Skeletal muscle tissue (tissue), 4 donors: ENCODE results near the gene MTA3. TPM values are rescaled to one million over a fixed set of nuclear protein-coding genes. Genes with fewer than 3 reads are reported as not detected.
A peak's percentile ranks its signal among the peaks of the same experiment; 100 is the strongest.

ENCODE experiments used
- H3K27ac ChIP-seq: one replicate; pipeline ENCODE4 v1.7.0; 2013; ENCODE audit warnings: mild to moderate bottlenecking, low read depth, low read length, inconsistent platforms
- H3K27me3 ChIP-seq, 3 donors: one replicate each; pipeline ENCODE4 v1.7.0; 2013; ENCODE audit warnings: low read length in 3 of 3; ENCODE audit not compliant: control insufficient read depth in 3 of 3, insufficient read depth in 3 of 3
- H3K36me3 ChIP-seq, 3 donors: one replicate each; pipeline ENCODE4 v1.7.0; 2013; ENCODE audit warnings: low read length in 3 of 3; ENCODE audit not compliant: control insufficient read depth in 3 of 3, insufficient read depth in 3 of 3
- H3K4me1 ChIP-seq, 3 donors: one replicate each; pipeline ENCODE4 v1.7.0; 2013; ENCODE audit warnings: low read length in 3 of 3, mild to moderate bottlenecking in 3 of 3; ENCODE audit not compliant: control insufficient read depth in 3 of 3, insufficient read depth in 3 of 3
- H3K4me3 ChIP-seq, 3 donors: one replicate each; pipeline ENCODE4 v1.7.0; 2013; ENCODE audit warnings: low read length in 3 of 3
- H3K9ac ChIP-seq, 3 donors: one replicate each; pipeline ENCODE4 v1.7.0; 2013; ENCODE audit warnings: low read length in 3 of 3, mild to moderate bottlenecking in 3 of 3, moderate library complexity in 2 of 3, low read depth in 1 of 3
- H3K9me3 ChIP-seq, 3 donors: one replicate each; pipeline ENCODE4 v1.7.0; 2013; ENCODE audit warnings: low read length in 3 of 3; ENCODE audit not compliant: control insufficient read depth in 3 of 3
- total RNA-seq: library from RNA; depleted of rRNA; stranded (reverse); fragments of >200 nt; gene quantifications from one replicate; pipeline ENCODE4 v1.2.3, GENCODE V29; 2014
- donor health status: Osteomylitis.

Gene MTA3
- total RNA-seq, 1 donor from 2014 or later = 26.6 TPM

- Histone ChIP-seq H3K9me3 (no peaks in the 10 kb centered on the region), H3K4me1 (peaks cover 6 to 9% (median 9%) of the 10 kb centered on the region in 3 donors), H3K27me3 (peaks cover 0 to 9% (median 0%) of the 10 kb centered on the region in 3 donors), H3K4me3 (no peak overlapping the region), H3K36me3 (no peaks in the 10 kb centered on the region), H3K27ac (no peak overlapping the region), H3K9ac (peak overlapping the region in 1 of 3 donors; percentile 14)
Measured at GRCh38 chr2:42796427-42797248, 228.2 kb downstream of the MTA3 start.

DNA sequence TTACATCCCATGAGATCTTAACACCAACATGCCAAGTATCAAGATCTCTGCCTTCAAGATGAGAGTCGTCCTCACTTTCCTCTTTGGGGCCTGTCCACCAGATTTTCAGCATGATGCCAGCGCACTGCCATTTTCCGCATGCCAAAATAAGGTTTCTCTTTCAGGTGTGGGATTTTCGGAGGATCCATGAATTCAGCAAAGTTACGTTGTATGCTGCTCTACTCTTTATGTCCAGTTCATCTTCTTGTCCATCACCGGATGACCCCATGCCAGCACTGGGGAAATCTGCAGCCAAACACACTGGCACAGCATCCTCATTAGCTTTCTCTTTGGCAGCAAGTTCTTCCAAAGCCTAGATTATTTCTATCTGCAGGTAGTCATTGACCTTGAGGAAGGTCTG lies 228.8 kb downstream of the MTA3 start:
- no peak overlapping the region for H3K27ac ChIP-seq

DNA sequence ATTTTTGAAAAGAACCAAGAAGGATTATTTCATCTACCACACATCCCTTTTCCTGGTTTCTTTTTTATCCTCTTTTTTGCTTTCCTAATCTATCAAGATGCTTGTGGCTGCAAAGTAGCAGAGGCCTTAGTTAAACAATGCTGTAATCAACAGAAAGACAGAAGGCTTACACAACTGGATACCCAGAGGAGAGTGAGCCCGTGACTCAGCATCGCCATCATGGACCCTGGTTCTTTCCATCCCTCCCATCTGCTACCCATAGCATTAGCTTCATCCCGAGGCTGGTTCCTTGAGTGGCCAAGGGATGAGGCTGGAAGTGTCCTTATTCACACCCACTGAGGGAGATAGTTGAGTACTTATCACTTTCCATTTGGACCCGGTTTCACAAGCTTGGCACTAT lies 231.4 kb downstream of the MTA3 start:
- no peaks in the 10 kb centered on the region for H3K9me3 ChIP-seq
- no peaks in the 10 kb centered on the region for H3K27me3 ChIP-seq
- no peak overlapping the region for H3K9ac ChIP-seq
- H3K27ac ChIP-seq = no peak overlapping the region
- H3K36me3 ChIP-seq = no peaks in the 10 kb centered on the region
- peaks cover 0 to 11% (median 9%) of the 10 kb centered on the region in 3 donors for H3K4me1 ChIP-seq
- no peak overlapping the region for H3K4me3 ChIP-seq

More for the DNA sequence above, 228.8 kb downstream of the MTA3 start:
- Histone ChIP-seq H3K27me3 (peaks cover 0 to 4% (median 0%) of the 10 kb centered on the region in 3 donors), H3K9ac (no peak overlapping the region), H3K4me1 (peaks cover 3 to 6% (median 4%) of the 10 kb centered on the region in 3 donors), H3K36me3 (no peaks in the 10 kb centered on the region), H3K9me3 (no peaks in the 10 kb centered on the region), H3K4me3 (no peak overlapping the region)

- no peak overlapping the region for H3K4me3 ChIP-seq
- no peak overlapping the region for H3K27ac ChIP-seq
- no peaks in the 10 kb centered on the region for H3K9me3 ChIP-seq
- no peaks in the 10 kb centered on the region for H3K36me3 ChIP-seq
- H3K27me3 ChIP-seq = no peaks in the 10 kb centered on the region
- H3K4me1 ChIP-seq = peaks cover 0 to 17% (median 13%) of the 10 kb centered on the region in 3 donors
- H3K9ac ChIP-seq = no peak overlapping the region
Measured at GRCh38 chr2:42800461-42800962, 232.1 kb downstream of the MTA3 start.

GRCh38 chr2:42800981-42801380 lies 232.5 kb downstream of the MTA3 start:
- H3K27ac ChIP-seq = no peak overlapping the region
- no peak overlapping the region for H3K9ac ChIP-seq
- H3K4me3 ChIP-seq = no peak overlapping the region
- no peaks in the 10 kb centered on the region for H3K9me3 ChIP-seq
- H3K36me3 ChIP-seq = no peaks in the 10 kb centered on the region
- H3K27me3 ChIP-seq = no peaks in the 10 kb centered on the region
- peaks cover 0 to 18% (median 13%) of the 10 kb centered on the region in 3 donors for H3K4me1 ChIP-seq

GRCh38 chr2:42801381-42801780 lies 232.9 kb downstream of the MTA3 start:
- H3K27me3 ChIP-seq = no peaks in the 10 kb centered on the region
- peaks cover 0 to 18% (median 13%) of the 10 kb centered on the region in 3 donors for H3K4me1 ChIP-seq
- H3K9me3 ChIP-seq = no peaks in the 10 kb centered on the region
- H3K36me3 ChIP-seq = no peaks in the 10 kb centered on the region
- H3K9ac ChIP-seq = no peak overlapping the region
- H3K4me3 ChIP-seq = no peak overlapping the region
- no peak overlapping the region for H3K27ac ChIP-seq

DNA sequence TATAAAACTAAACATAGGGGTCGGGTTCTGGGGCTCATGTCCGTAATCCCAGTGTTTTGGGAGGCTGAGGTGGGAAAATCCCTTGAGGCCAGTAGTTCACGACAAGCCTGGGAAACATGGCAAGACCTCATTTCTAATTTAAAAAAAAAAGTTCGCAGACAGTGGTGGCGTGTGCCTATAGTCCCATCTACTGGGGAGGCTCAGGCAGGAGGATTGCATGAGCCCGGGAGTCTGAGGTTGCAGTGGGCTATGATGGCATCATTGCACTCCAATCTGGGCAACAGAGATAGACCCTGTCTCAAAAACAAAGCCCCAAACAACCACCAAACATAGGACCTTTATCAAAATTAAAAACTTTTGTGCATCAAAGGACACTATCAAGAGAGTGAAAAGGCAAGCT lies 233.7 kb downstream of the MTA3 start:
- no peak overlapping the region for H3K9ac ChIP-seq
- no peaks in the 10 kb centered on the region for H3K9me3 ChIP-seq
- H3K4me1 ChIP-seq = peaks cover 0 to 18% (median 13%) of the 10 kb centered on the region in 3 donors
- no peaks in the 10 kb centered on the region for H3K36me3 ChIP-seq
- H3K27ac ChIP-seq = no peak overlapping the region
- H3K27me3 ChIP-seq = no peaks in the 10 kb centered on the region
- no peak overlapping the region for H3K4me3 ChIP-seq

DNA sequence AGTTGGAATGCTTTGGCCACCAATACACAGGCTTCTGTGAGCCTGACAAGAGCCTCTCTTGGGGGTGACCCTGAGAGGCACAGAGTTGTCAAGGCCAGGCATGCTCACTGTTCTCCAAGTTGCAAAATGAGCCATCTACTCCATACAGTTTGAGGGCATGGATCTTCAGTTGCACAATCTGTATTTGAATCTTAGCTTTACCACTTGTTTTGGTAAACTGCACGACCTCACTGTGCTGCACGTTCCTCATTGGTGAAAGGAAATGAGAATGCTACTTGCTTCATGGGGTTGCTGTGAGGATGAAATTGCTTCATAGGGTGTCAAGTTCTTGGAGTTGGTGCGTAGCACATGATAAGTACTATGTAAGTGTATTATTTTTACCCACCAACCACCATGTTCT lies 235.9 kb downstream of the MTA3 start:
- peaks cover 5 to 23% (median 18%) of the 10 kb centered on the region in 3 donors for H3K4me1 ChIP-seq
- H3K27ac ChIP-seq = no peak overlapping the region
- no peaks in the 10 kb centered on the region for H3K9me3 ChIP-seq
- no peak overlapping the region for H3K9ac ChIP-seq
- H3K4me3 ChIP-seq = no peak overlapping the region
- H3K36me3 ChIP-seq = no peaks in the 10 kb centered on the region
- no peaks in the 10 kb centered on the region for H3K27me3 ChIP-seq

DNA sequence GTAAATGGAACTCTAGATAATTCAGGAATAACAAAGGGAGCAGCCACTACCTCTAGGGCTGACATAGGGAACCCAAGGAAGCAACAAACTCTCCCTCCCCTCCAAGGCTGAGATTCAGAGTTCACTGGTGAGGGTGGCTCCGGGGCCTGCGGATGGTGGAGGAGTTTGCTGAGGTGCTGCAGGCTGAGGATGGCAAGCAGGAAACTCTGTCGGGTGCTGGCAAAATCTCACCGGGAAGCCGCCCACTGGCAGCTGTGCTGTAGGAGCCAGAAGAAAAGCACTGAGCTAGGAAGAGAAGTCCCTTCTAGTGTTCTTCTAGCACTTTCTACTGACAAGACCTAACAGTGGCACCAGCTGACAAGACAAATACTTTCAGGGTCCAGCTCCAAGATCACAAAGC lies 236.5 kb downstream of the MTA3 start:
- Histone ChIP-seq H3K27me3 (no peaks in the 10 kb centered on the region), H3K4me3 (no peak overlapping the region), H3K4me1 (peaks cover 5 to 23% (median 18%) of the 10 kb centered on the region in 3 donors), H3K9ac (no peak overlapping the region), H3K27ac (no peak overlapping the region), H3K36me3 (no peaks in the 10 kb centered on the region), H3K9me3 (no peaks in the 10 kb centered on the region)
